ENCODE measurements around the gene LPXN.

LPXN gene

GRCh38 chr11:58578635-58579191, 3.1 kb upstream of the LPXN start, which contains the start of gene ZFP91:
Gene ZFP91, plus strand, starts transcription at chr11:58579063. Its CDS starts 219 bp downstream, at chr11:58579282.
- Histone ChIP-seq H3K9me3 (ENCODE audit: severe bottlenecking) (no peaks in the 10 kb centered on the region), H3K27ac (peak within 1 kb of the TSS; percentile 100), H3K36me3 (peaks cover 31% of the 10 kb centered on the region), H3K27me3 (ENCODE audit: insufficient read depth, low read depth, severe bottlenecking) (no peaks in the 10 kb centered on the region), H3K4me3 (ENCODE audit: low read depth, low read length) (peak within 1 kb of the TSS; percentile 95)
- peak; percentile 97 for DNase-seq
- TF ChIP-seq, protein P1, sequence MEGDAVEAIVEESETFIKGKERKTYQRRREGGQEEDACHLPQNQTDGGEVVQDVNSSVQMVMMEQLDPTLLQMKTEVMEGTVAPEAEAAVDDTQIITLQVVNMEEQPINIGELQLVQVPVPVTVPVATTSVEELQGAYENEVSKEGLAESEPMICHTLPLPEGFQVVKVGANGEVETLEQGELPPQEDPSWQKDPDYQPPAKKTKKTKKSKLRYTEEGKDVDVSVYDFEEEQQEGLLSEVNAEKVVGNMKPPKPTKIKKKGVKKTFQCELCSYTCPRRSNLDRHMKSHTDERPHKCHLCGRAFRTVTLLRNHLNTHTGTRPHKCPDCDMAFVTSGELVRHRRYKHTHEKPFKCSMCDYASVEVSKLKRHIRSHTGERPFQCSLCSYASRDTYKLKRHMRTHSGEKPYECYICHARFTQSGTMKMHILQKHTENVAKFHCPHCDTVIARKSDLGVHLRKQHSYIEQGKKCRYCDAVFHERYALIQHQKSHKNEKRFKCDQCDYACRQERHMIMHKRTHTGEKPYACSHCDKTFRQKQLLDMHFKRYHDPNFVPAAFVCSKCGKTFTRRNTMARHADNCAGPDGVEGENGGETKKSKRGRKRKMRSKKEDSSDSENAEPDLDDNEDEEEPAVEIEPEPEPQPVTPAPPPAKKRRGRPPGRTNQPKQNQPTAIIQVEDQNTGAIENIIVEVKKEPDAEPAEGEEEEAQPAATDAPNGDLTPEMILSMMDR (IDR thresholded peaks at IDR 0.05; ENCODE audit: low read depth, low read length): no peak

DNA sequence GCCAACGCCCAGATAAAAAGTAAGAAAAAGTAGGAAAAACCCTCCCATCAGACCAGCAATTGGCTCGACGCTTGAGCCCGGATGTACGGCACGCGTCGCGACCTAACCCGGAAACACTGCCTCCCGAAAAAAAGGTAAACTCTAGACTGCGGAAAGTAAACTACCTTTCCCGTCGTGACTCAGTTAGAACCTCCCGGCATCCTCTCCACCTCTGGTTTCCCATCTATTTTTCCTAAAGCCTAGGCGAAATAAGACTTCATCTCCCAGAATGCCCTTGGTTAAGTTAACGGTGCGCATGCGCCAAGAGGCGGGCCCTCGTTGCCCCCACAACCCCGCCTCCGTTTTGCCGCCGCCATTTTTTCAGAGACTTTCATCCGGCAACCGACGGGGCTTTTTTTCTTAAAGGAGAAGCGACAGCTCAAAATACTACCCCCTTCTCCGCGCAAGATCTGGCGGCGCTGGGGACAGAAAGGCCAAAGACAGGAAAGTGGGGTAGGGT, 2.5 kb upstream of the LPXN start:
- H3K9me3 ChIP-seq (ENCODE audit: severe bottlenecking): no peaks in the 10 kb centered on the region
- no peaks in the 10 kb centered on the region for H3K27me3 ChIP-seq (ENCODE audit: insufficient read depth, low read depth, severe bottlenecking)
- DNase-seq: peak; percentile 94
- peaks cover 31% of the 10 kb centered on the region for H3K36me3 ChIP-seq
- peak overlapping the region; percentile 95 for H3K4me3 ChIP-seq (ENCODE audit: low read depth, low read length)
- peak overlapping the region; percentile 100 for H3K27ac ChIP-seq
- TF ChIP-seq, protein P1 (IDR thresholded peaks at IDR 0.05; ENCODE audit: low read depth, low read length): no peak

- H3K27me3 ChIP-seq (ENCODE audit: insufficient read depth, low read depth, severe bottlenecking): no peaks in the 10 kb centered on the region
- peak; percentile 24 for DNase-seq
- no peaks in the 10 kb centered on the region for H3K9me3 ChIP-seq (ENCODE audit: severe bottlenecking)
- TF ChIP-seq, protein P1 (IDR thresholded peaks at IDR 0.05; ENCODE audit: low read depth, low read length): no peak
- H3K27ac ChIP-seq: peak overlapping the region; percentile 100
- peak overlapping the region; percentile 95 for H3K4me3 ChIP-seq (ENCODE audit: low read depth, low read length)
- H3K36me3 ChIP-seq: peaks cover 31% of the 10 kb centered on the region
These were observed 2.0 kb upstream of the LPXN start for GRCh38 chr11:58577555-58578135.

DNA sequence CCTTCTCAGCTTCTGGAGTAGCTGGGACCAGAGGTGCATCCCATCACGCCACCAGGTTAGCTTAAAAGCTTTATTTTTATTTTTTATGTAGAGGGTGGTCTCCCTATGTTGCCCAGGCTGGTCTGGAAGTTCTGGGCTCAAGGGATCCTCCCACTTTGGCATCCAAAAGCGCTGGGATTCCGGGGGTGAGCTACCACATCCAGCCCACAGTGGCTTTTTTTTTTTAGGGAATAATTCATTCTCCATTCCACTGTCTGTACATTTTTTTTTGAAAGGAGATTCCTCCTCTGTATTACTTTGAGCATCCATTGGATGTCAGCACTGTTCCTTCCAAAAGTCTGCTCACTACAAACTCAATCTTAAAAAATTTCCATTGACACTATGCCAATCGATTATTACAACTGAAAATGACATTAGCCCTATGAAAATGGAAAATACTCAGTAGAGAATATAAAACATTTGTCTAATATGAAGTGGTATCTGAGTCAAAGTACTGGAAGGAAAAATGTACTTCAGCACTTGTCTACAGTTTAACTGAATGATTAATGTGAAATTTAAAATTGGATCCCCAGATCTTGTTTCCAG, 1.3 kb upstream of the LPXN start:
- H3K36me3 ChIP-seq: peaks cover 25% of the 10 kb centered on the region
- peak overlapping the region; percentile 100 for H3K27ac ChIP-seq
- H3K9me3 ChIP-seq (ENCODE audit: severe bottlenecking): no peaks in the 10 kb centered on the region
- DNase-seq: no peak
- H3K27me3 ChIP-seq (ENCODE audit: insufficient read depth, low read depth, severe bottlenecking): no peaks in the 10 kb centered on the region
- TF ChIP-seq, protein P1 (IDR thresholded peaks at IDR 0.05; ENCODE audit: low read depth, low read length): no peak
- H3K4me3 ChIP-seq (ENCODE audit: low read depth, low read length): peak overlapping the region; percentile 95

DNA sequence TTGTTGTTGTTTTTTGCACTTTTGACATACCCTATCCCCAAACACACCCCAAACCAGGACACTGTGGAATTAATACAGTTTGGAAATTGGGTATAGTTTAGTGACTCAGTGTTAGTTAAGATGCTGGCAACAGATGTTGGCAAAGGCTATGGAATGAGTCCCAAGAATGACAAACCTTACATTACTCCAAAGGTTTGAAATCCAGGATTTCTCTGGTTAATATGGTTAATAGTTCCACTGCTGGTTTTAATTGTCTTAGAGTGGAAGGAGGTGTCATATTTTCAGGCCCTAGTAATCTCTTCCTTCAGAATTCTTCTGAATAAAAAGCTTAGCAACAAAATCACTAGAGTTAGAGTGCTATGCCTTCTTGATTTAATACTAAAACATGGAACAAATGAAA, 775 bp downstream of the LPXN start:
- H3K27ac ChIP-seq: no peak overlapping the region
- H3K4me3 ChIP-seq (ENCODE audit: low read depth, low read length): no peak overlapping the region
- TF ChIP-seq, protein P1 (IDR thresholded peaks at IDR 0.05; ENCODE audit: low read depth, low read length): no peak
- peaks cover 12% of the 10 kb centered on the region for H3K36me3 ChIP-seq
- no peaks in the 10 kb centered on the region for H3K9me3 ChIP-seq (ENCODE audit: severe bottlenecking)
- no peaks in the 10 kb centered on the region for H3K27me3 ChIP-seq (ENCODE audit: insufficient read depth, low read depth, severe bottlenecking)
- no peak for DNase-seq
